SH-SY5Y (cell line): ENCODE measurements around the gene QPCT.

Experiments
- GATA2 ChIP-seq: IDR thresholded peaks from 2 replicates; pipeline ENCODE4 v1.6.1; 2011; ENCODE audit warnings: mild to moderate bottlenecking, low read depth, low read length
- GATA3 ChIP-seq: IDR thresholded peaks from 2 replicates; pipeline ENCODE4 v1.6.1; 2011; ENCODE audit warnings: low read depth, mild to moderate bottlenecking, low read length, moderate library complexity

DNA sequence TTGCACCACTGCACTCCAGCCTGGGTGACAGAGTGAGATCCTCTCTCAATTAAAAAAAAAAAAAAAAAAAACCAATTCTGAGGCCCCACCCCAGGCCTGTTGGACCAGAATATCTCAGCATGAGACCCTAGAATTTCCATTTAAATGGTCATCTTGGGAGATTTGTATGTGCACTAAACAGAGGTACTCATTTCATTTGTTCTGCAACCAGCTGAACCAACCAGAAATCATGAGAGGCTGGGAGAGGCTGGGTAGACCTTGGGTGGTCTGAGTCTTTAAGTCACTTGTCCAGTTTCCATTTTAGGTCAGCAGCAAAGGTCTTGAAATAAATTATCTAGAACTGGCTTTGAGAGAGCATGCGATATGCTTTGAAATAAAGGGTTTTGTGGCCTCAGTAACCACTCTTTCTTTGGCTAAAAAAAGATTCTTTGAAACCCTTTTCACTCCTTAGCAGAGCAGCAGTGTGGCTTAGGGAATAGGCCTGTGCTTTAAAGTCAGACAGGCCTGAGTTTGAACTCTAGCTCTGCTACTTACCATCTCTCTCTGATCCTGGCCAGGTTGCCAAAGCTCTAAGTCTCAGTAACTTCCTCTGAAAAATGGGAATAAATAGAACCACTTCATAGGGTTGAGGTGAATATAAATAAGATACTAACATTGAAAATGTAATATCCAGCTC, 52.6 kb downstream of the QPCT start:
- no peak for TF ChIP-seq GATA2
- no peak for TF ChIP-seq GATA3
